Measurements from ENCODE around the gene ZNF277.
"Not testable (repeated sequence)": the region's sequence is repeated elsewhere in the genome, so short reads cannot be mapped to it uniquely, and the experiment has no call there.

Gene ZNF277

DNA sequence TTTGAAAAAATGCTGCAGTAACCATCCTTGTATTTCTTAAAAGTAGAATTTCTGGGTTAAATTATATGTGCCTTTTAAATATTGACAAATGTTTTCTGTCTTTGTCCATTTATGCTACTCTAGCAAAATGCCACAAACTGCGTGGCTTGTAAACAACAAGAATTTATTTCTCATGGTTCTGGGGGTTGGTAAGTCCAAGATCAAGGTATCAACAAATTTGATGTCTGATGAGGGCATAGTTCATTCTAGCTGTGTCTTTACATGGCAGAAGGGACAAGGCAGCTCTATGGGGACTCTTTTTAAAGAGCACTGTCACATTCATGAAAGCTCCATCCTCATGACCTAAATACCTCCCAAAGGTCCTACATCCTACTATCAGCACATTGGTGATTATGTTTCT, 27.7 kb downstream of the ZNF277 start:
- DNase-seq (ENCODE audit: insufficient read length, low spot score) = no peak
- no peak for TF ChIP-seq POU2F2 (IDR thresholded peaks at IDR 0.05; ENCODE audit: low read depth, low read length)
- TF ChIP-seq SPI1 (IDR thresholded peaks at IDR 0.05; ENCODE audit: low read depth, low read length) = no peak
- no peak for TF ChIP-seq POLR2A (IDR thresholded peaks at IDR 0.05; ENCODE audit: low read depth, low read length)
- TF ChIP-seq PAX5 (IDR thresholded peaks at IDR 0.05; ENCODE audit: insufficient read depth, low read length, severe bottlenecking) = no peak
- TF ChIP-seq TAF1 (IDR thresholded peaks at IDR 0.05; ENCODE audit: low read depth, low read length) = no peak
- no peak for TF ChIP-seq POLR2AphosphoS5 (IDR thresholded peaks at IDR 0.05; ENCODE audit: low read depth, low read length)
- FAIRE-seq = no peak

GRCh38 chr7:112236597-112236996, 30.1 kb downstream of the ZNF277 start:
- FAIRE-seq = no peak
- TF ChIP-seq POLR2AphosphoS5 (IDR thresholded peaks at IDR 0.05; ENCODE audit: low read depth, low read length) (no peak), TAF1 (IDR thresholded peaks at IDR 0.05; ENCODE audit: low read depth, low read length) (no peak), PAX5 (IDR thresholded peaks at IDR 0.05; ENCODE audit: insufficient read depth, low read length, severe bottlenecking) (no peak), POU2F2 (IDR thresholded peaks at IDR 0.05; ENCODE audit: low read depth, low read length) (no peak), SPI1 (IDR thresholded peaks at IDR 0.05; ENCODE audit: low read depth, low read length) (no peak), POLR2A (IDR thresholded peaks at IDR 0.05; ENCODE audit: low read depth, low read length) (no peak)
- DNase-seq (ENCODE audit: insufficient read length, low spot score) = no peak

GRCh38 chr7:112238330-112238729, 31.8 kb downstream of the ZNF277 start:
- FAIRE-seq = no peak
- no peak for DNase-seq (ENCODE audit: insufficient read length, low spot score)
- TF ChIP-seq PAX5 (IDR thresholded peaks at IDR 0.05; ENCODE audit: insufficient read depth, low read length, severe bottlenecking) (no peak), POLR2A (IDR thresholded peaks at IDR 0.05; ENCODE audit: low read depth, low read length) (no peak), TAF1 (IDR thresholded peaks at IDR 0.05; ENCODE audit: low read depth, low read length) (no peak), SPI1 (IDR thresholded peaks at IDR 0.05; ENCODE audit: low read depth, low read length) (no peak), POLR2AphosphoS5 (IDR thresholded peaks at IDR 0.05; ENCODE audit: low read depth, low read length) (no peak), POU2F2 (IDR thresholded peaks at IDR 0.05; ENCODE audit: low read depth, low read length) (no peak)

- FAIRE-seq (no peak), DNase-seq (ENCODE audit: insufficient read length, low spot score) (no peak)
- TF ChIP-seq TAF1 (IDR thresholded peaks at IDR 0.05; ENCODE audit: low read depth, low read length) = no peak
- no peak for TF ChIP-seq SPI1 (IDR thresholded peaks at IDR 0.05; ENCODE audit: low read depth, low read length)
- TF ChIP-seq PAX5 (IDR thresholded peaks at IDR 0.05; ENCODE audit: insufficient read depth, low read length, severe bottlenecking) = no peak
- no peak for TF ChIP-seq POLR2AphosphoS5 (IDR thresholded peaks at IDR 0.05; ENCODE audit: low read depth, low read length)
- TF ChIP-seq POU2F2 (IDR thresholded peaks at IDR 0.05; ENCODE audit: low read depth, low read length) = no peak
- TF ChIP-seq POLR2A (IDR thresholded peaks at IDR 0.05; ENCODE audit: low read depth, low read length) = no peak
Measured at GRCh38 chr7:112238852-112239610, 32.5 kb downstream of the ZNF277 start.

DNA sequence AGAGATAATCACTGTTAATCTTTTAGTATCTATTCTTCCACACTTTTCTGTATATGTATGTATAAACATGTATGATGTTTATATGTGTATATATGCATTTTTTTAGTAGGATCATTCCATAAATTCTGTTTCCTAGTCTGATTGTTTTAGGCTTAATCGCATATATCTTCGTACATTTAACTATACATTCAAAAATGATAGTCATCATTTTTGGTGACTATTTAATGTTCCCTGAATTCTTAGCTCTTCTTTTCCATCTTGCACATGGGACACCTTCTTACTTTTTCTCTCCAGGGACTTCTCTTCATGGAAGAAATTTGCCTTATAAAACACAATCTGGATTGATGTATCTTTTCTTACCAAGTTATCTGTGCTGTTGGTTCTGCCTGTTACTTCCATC, 42.1 kb downstream of the ZNF277 start:
- FAIRE-seq (no peak), DNase-seq (ENCODE audit: insufficient read length, low spot score) (no peak)
- TF ChIP-seq SPI1 (IDR thresholded peaks at IDR 0.05; ENCODE audit: low read depth, low read length) = no peak
- no peak for TF ChIP-seq TAF1 (IDR thresholded peaks at IDR 0.05; ENCODE audit: low read depth, low read length)

GRCh38 chr7:112249967-112250366, 43.5 kb downstream of the ZNF277 start:
- not testable (repeated sequence) for FAIRE-seq; DNase-seq (ENCODE audit: insufficient read length, low spot score)

GRCh38 chr7:112252141-112252540, 45.6 kb downstream of the ZNF277 start:
- no peak for TF ChIP-seq SPI1 (IDR thresholded peaks at IDR 0.05; ENCODE audit: low read depth, low read length)
- no peak for TF ChIP-seq PAX5 (IDR thresholded peaks at IDR 0.05; ENCODE audit: insufficient read depth, low read length, severe bottlenecking)
- no peak for TF ChIP-seq POU2F2 (IDR thresholded peaks at IDR 0.05; ENCODE audit: low read depth, low read length)
- no peak for TF ChIP-seq TAF1 (IDR thresholded peaks at IDR 0.05; ENCODE audit: low read depth, low read length)
- no peak for TF ChIP-seq POLR2AphosphoS5 (IDR thresholded peaks at IDR 0.05; ENCODE audit: low read depth, low read length)
- no peak for TF ChIP-seq POLR2A (IDR thresholded peaks at IDR 0.05; ENCODE audit: low read depth, low read length)
- DNase-seq (ENCODE audit: insufficient read length, low spot score) (no peak), FAIRE-seq (no peak)

DNA sequence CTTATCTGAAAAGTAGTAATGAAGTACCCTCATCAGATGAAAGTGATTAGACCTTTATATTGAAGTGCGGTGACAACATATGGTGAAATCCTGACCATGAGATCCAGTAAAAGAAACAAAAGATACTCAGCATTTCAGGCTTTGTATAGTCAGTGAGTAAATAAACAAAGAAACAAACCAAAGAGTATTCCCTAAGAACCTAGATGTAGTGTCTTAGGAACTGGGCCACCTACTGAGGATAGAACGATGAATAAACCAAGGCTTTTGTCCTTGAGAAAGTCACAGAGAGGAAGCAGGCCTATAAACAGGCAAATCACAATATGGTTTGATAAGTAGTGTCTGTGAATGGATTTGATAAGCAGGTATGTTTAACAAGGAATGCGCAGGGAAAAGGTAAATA, 46.2 kb downstream of the ZNF277 start:
- DNase-seq (ENCODE audit: insufficient read length, low spot score) (no peak), FAIRE-seq (no peak)
- TF ChIP-seq PAX5 (IDR thresholded peaks at IDR 0.05; ENCODE audit: insufficient read depth, low read length, severe bottlenecking) (no peak), POU2F2 (IDR thresholded peaks at IDR 0.05; ENCODE audit: low read depth, low read length) (no peak)

GRCh38 chr7:112254156-112254555, 47.7 kb downstream of the ZNF277 start:
- no peak for DNase-seq (ENCODE audit: insufficient read length, low spot score)
- TF ChIP-seq TAF1 (IDR thresholded peaks at IDR 0.05; ENCODE audit: low read depth, low read length) = no peak
- FAIRE-seq = no peak

DNA sequence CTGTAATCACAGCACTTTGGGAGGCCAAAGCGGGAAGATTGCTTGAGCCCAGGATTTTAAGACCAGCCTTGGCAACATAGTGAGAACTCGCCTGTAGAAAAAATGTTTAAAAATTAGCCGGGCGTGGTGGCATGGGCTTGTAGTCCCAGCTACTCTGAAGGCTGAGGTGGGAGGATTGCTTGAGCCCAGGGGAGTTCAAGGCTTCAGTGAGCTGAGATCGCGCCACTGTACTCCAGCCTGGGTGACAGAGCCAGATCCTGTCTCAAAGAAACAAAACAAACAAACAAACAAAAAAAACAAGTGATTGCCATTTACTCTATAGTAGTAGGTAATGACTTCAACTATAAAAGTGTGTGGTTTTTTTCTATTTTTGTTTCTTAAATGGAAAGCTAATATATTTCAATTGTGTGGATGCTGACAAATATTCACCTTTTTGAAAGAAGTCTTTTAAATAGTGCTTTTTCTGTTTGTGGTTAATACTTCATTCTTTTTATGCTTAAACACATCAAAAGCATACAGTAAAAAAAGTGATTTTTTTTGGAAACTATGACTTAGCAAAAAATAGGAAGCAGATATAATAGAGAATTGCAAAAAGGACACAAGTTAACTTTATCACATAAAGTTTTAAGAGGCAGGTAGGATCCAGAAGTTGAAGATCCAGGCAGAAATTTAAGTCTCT, 48.4 kb downstream of the ZNF277 start:
- DNase-seq (ENCODE audit: insufficient read length, low spot score) (no peak), FAIRE-seq (no peak)
- TF ChIP-seq TAF1 (IDR thresholded peaks at IDR 0.05; ENCODE audit: low read depth, low read length) = no peak
- TF ChIP-seq SPI1 (IDR thresholded peaks at IDR 0.05; ENCODE audit: low read depth, low read length) = no peak
- no peak for TF ChIP-seq PAX5 (IDR thresholded peaks at IDR 0.05; ENCODE audit: insufficient read depth, low read length, severe bottlenecking)
- no peak for TF ChIP-seq POU2F2 (IDR thresholded peaks at IDR 0.05; ENCODE audit: low read depth, low read length)
- no peak for TF ChIP-seq POLR2AphosphoS5 (IDR thresholded peaks at IDR 0.05; ENCODE audit: low read depth, low read length)
- TF ChIP-seq POLR2A (IDR thresholded peaks at IDR 0.05; ENCODE audit: low read depth, low read length) = no peak
